PC-9 (cell line): ENCODE results near the gene GTF2I.

Experiments
- CTCF ChIP-seq: fragments of 200-600 bp; sonication (generic); conservative IDR thresholded peaks from 2 replicates; pipeline ENCODE4 v1.6.1; 2017; ENCODE audit warnings: mixed run types, antibody characterized with exemption, mild to moderate bottlenecking, moderate library complexity
- EZH2 ChIP-seq: fragments of 200-600 bp; sonication (generic); IDR thresholded peaks from 2 replicates; pipeline ENCODE4 v1.8.0; 2017; ENCODE audit warnings: antibody characterized with exemption, low read depth

GRCh38 chr7:74619235-74619860 lies 38.2 kb upstream of the GTF2I start:
- no peak for TF ChIP-seq CTCF
- no peak for TF ChIP-seq EZH2
